DMS153 treated with DMSO at 0.1 percent for 48 hours (cell line): Measurements from ENCODE around the gene MCC.

Experiments
- DNase-seq: peaks from one replicate; lab custom pipeline; 2025; ENCODE audit not compliant: unreplicated experiment; lab: John Stamatoyannopoulos, UW

MCC gene

GRCh38 chr5:113186061-113186460 is 302.2 kb downstream of the MCC start:
- DNase-seq, result no peak

GRCh38 chr5:113183694-113184093 is 304.6 kb downstream of the MCC start:
- DNase-seq, result no peak

GRCh38 chr5:113182658-113183344 is 305.5 kb downstream of the MCC start:
- no peak for DNase-seq

- DNase-seq, result no peak
These were observed 306.3 kb downstream of the MCC start for GRCh38 chr5:113181853-113182490.

GRCh38 chr5:113181409-113181808 is 306.8 kb downstream of the MCC start:
- no peak for DNase-seq

- DNase-seq, result no peak
These were observed 309.1 kb downstream of the MCC start for GRCh38 chr5:113179156-113179555.

- no peak for DNase-seq
These were observed 310.0 kb downstream of the MCC start for GRCh38 chr5:113178073-113178779.

- no peak for DNase-seq
These were observed 311.0 kb downstream of the MCC start for GRCh38 chr5:113177225-113177624.

GRCh38 chr5:113176734-113177133 is 311.5 kb downstream of the MCC start:
- no peak for DNase-seq

GRCh38 chr5:113176196-113176595 is 312.1 kb downstream of the MCC start:
- DNase-seq, result no peak

GRCh38 chr5:113172231-113172826 is 315.9 kb downstream of the MCC start:
- DNase-seq, result no peak

- no peak for DNase-seq
These were observed 316.7 kb downstream of the MCC start for GRCh38 chr5:113171520-113171919.

- DNase-seq, result no peak
These were observed 317.5 kb downstream of the MCC start for GRCh38 chr5:113170707-113171106.

GRCh38 chr5:113169720-113170119 is 318.5 kb downstream of the MCC start:
- DNase-seq, result no peak

- no peak for DNase-seq
These were observed 320.3 kb downstream of the MCC start for GRCh38 chr5:113167985-113168384.

GRCh38 chr5:113166852-113167366 is 321.3 kb downstream of the MCC start:
- no peak for DNase-seq

- no peak for DNase-seq
These were observed 322.0 kb downstream of the MCC start for GRCh38 chr5:113166261-113166660.

GRCh38 chr5:113164021-113164420 is 324.2 kb downstream of the MCC start:
- DNase-seq, result no peak

GRCh38 chr5:113163328-113163727 is 324.9 kb downstream of the MCC start:
- no peak for DNase-seq

GRCh38 chr5:113162770-113163169 is 325.5 kb downstream of the MCC start:
- no peak for DNase-seq

GRCh38 chr5:113162208-113162607 is 326.0 kb downstream of the MCC start:
- no peak for DNase-seq

- no peak for DNase-seq
These were observed 326.4 kb downstream of the MCC start for GRCh38 chr5:113161806-113162205.
